Hepatic stellate cell (primary cell): Measurements from ENCODE around the gene TPSG1.
"Not testable (repeated sequence)": the region's sequence is repeated elsewhere in the genome, so short reads cannot be mapped to it uniquely, and the experiment has no call there.

Source experiments
- DNase-seq: peaks from one replicate; pipeline ENCODE4 v3.0.0; 2011; ENCODE audit warnings: low spot score

The TPSG1 gene

GRCh38 chr16:1215574-1216295 is 9.3 kb downstream of the TPSG1 start:
- no peak for DNase-seq

GRCh38 chr16:1214719-1215118 is 10.3 kb downstream of the TPSG1 start:
- no peak for DNase-seq

GRCh38 chr16:1213796-1214372 is 11.2 kb downstream of the TPSG1 start:
- no peak for DNase-seq

GRCh38 chr16:1213231-1213630 is 11.8 kb downstream of the TPSG1 start:
- DNase-seq: no peak

- DNase-seq: no peak
Observed at GRCh38 chr16:1212616-1213194, 12.4 kb downstream of the TPSG1 start.

- no peak for DNase-seq
Observed at GRCh38 chr16:1211451-1212268, 13.4 kb downstream of the TPSG1 start.

GRCh38 chr16:1210461-1210860 is 14.6 kb downstream of the TPSG1 start:
- DNase-seq: no peak

- no peak for DNase-seq
Observed at GRCh38 chr16:1209081-1209480, 16.0 kb downstream of the TPSG1 start.

GRCh38 chr16:1208239-1208830 is 16.7 kb downstream of the TPSG1 start:
- no peak for DNase-seq

- no peak for DNase-seq
Observed at GRCh38 chr16:1206786-1207185, 18.3 kb downstream of the TPSG1 start.

GRCh38 chr16:1206326-1206725 is 18.7 kb downstream of the TPSG1 start:
- DNase-seq: no peak

- no peak for DNase-seq
Observed at GRCh38 chr16:1204933-1205332, 20.1 kb downstream of the TPSG1 start.

- DNase-seq: no peak
Observed at GRCh38 chr16:1202274-1202673, 22.8 kb downstream of the TPSG1 start.

GRCh38 chr16:1201444-1201843 is 23.6 kb downstream of the TPSG1 start:
- no peak for DNase-seq

- DNase-seq: no peak
Observed at GRCh38 chr16:1200014-1200627, 24.9 kb downstream of the TPSG1 start.

- no peak for DNase-seq
Observed at GRCh38 chr16:1199347-1200013, 25.6 kb downstream of the TPSG1 start.

- DNase-seq: not testable (repeated sequence)
Observed at GRCh38 chr16:1198671-1199346, 26.3 kb downstream of the TPSG1 start.

- DNase-seq: no peak
Observed at GRCh38 chr16:1198194-1198593, 26.9 kb downstream of the TPSG1 start.

GRCh38 chr16:1197237-1197866 is 27.7 kb downstream of the TPSG1 start:
- DNase-seq: no peak

GRCh38 chr16:1196494-1196893 is 28.6 kb downstream of the TPSG1 start:
- DNase-seq: no peak

GRCh38 chr16:1195393-1195666 is 29.7 kb downstream of the TPSG1 start:
- no peak for DNase-seq
